T-helper 2 cell treated with Interferon-gamma antibody and Interleukin-4, amounts not matched to agents 5 μg/mL and 100 μg/mL, for 36 hours (primary cell): ENCODE data around the gene MRPL38.
A peak's percentile ranks its signal among the peaks of the same experiment; 100 is the strongest.
"Not testable (repeated sequence)": the region's sequence is repeated elsewhere in the genome, so short reads cannot be mapped to it uniquely, and the experiment has no call there.

Source experiments
- DNase-seq: peaks from one replicate; pipeline ENCODE4 v3.0.0; 2021; ENCODE audit warnings: low spot score
- H3K27ac Mint-ChIP-seq: one replicate; pipeline ENCODE4 v1.8.0; 2021; ENCODE audit warnings: mild to moderate bottlenecking, mixed read lengths
- H3K27me3 Mint-ChIP-seq: one replicate; pipeline ENCODE4 v1.8.0; 2021; ENCODE audit warnings: low read depth, mixed read lengths
- H3K36me3 Mint-ChIP-seq: one replicate; pipeline ENCODE4 v1.8.0; 2021; ENCODE audit warnings: low read depth, mixed read lengths
- H3K4me1 Mint-ChIP-seq: one replicate; pipeline ENCODE4 v1.8.0; 2021; ENCODE audit warnings: low read depth, mixed read lengths
- H3K4me3 Mint-ChIP-seq: one replicate; pipeline ENCODE4 v1.8.0; 2022; ENCODE audit warnings: mild to moderate bottlenecking, moderate library complexity, mixed read lengths
- H3K9me3 Mint-ChIP-seq: one replicate; pipeline ENCODE4 v1.8.0; 2021; ENCODE audit warnings: mixed read lengths

MRPL38 gene

GRCh38 chr17:75896415-75897159 lies 8.1 kb downstream of the MRPL38 start, which contains the start of gene TRIM65:
TRIM65 (minus strand) TSS chr17:75896951; CDS start chr17:75896937, 14 bp downstream.
- H3K4me1 Mint-ChIP-seq = peaks cover 19% of the 10 kb centered on the region
- H3K27ac Mint-ChIP-seq = peak within 1 kb of the TSS; percentile 75
- H3K27me3 Mint-ChIP-seq = no peaks in the 10 kb centered on the region
- H3K4me3 Mint-ChIP-seq = peak within 1 kb of the TSS; percentile 89
- H3K36me3 Mint-ChIP-seq = peaks cover 30% of the 10 kb centered on the region
- DNase-seq = peak; percentile 80
- H3K9me3 Mint-ChIP-seq = no peaks in the 10 kb centered on the region

- DNase-seq = no peak
- peak overlapping the region; percentile 74 for H3K27ac Mint-ChIP-seq
- peaks cover 19% of the 10 kb centered on the region for H3K4me1 Mint-ChIP-seq
- H3K9me3 Mint-ChIP-seq = no peaks in the 10 kb centered on the region
- H3K4me3 Mint-ChIP-seq = peak overlapping the region; percentile 89
- H3K27me3 Mint-ChIP-seq = no peaks in the 10 kb centered on the region
- H3K36me3 Mint-ChIP-seq = peaks cover 33% of the 10 kb centered on the region
Observed at GRCh38 chr17:75895370-75896155, 9.1 kb downstream of the MRPL38 start.

- H3K27ac Mint-ChIP-seq = peak overlapping the region; percentile 56
- H3K4me1 Mint-ChIP-seq = peaks cover 19% of the 10 kb centered on the region
- H3K9me3 Mint-ChIP-seq = no peaks in the 10 kb centered on the region
- peaks cover 28% of the 10 kb centered on the region for H3K36me3 Mint-ChIP-seq
- H3K4me3 Mint-ChIP-seq = peak overlapping the region; percentile 30
- H3K27me3 Mint-ChIP-seq = no peaks in the 10 kb centered on the region
- DNase-seq = no peak
Observed at GRCh38 chr17:75894049-75894733, 10.5 kb downstream of the MRPL38 start.

- DNase-seq = no peak
- Mint-ChIP-seq H3K27ac (peak overlapping the region; percentile 56), H3K27me3 (no peaks in the 10 kb centered on the region), H3K9me3 (no peaks in the 10 kb centered on the region), H3K4me1 (peaks cover 19% of the 10 kb centered on the region), H3K4me3 (peak overlapping the region; percentile 30), H3K36me3 (peaks cover 21% of the 10 kb centered on the region)
Observed at GRCh38 chr17:75893305-75894048, 11.2 kb downstream of the MRPL38 start.

- H3K27ac Mint-ChIP-seq = no peak overlapping the region
- H3K36me3 Mint-ChIP-seq = peaks cover 19% of the 10 kb centered on the region
Observed at GRCh38 chr17:75892556-75893224, 12.0 kb downstream of the MRPL38 start.

GRCh38 chr17:75891605-75892555 lies 12.8 kb downstream of the MRPL38 start:
- Mint-ChIP-seq H3K9me3 (no peaks in the 10 kb centered on the region), H3K4me3 (no peak overlapping the region), H3K27ac (no peak overlapping the region), H3K36me3 (peaks cover 19% of the 10 kb centered on the region), H3K4me1 (peaks cover 14% of the 10 kb centered on the region), H3K27me3 (no peaks in the 10 kb centered on the region)
- no peak for DNase-seq

More at GRCh38 chr17:75892556-75893224, 12.0 kb downstream of the MRPL38 start:
- H3K4me3 Mint-ChIP-seq = no peak overlapping the region
- DNase-seq = no peak
- H3K4me1 Mint-ChIP-seq = peaks cover 19% of the 10 kb centered on the region
- no peaks in the 10 kb centered on the region for H3K27me3 Mint-ChIP-seq
- H3K9me3 Mint-ChIP-seq = no peaks in the 10 kb centered on the region

GRCh38 chr17:75891022-75891604 lies 13.6 kb downstream of the MRPL38 start:
- peaks cover 19% of the 10 kb centered on the region for H3K36me3 Mint-ChIP-seq
- no peak overlapping the region for H3K27ac Mint-ChIP-seq
- peaks cover 14% of the 10 kb centered on the region for H3K4me1 Mint-ChIP-seq
- no peaks in the 10 kb centered on the region for H3K27me3 Mint-ChIP-seq
- no peaks in the 10 kb centered on the region for H3K9me3 Mint-ChIP-seq
- H3K4me3 Mint-ChIP-seq = no peak overlapping the region
- DNase-seq = no peak

GRCh38 chr17:75889454-75889853 lies 15.2 kb downstream of the MRPL38 start:
- Mint-ChIP-seq H3K27me3 (no peaks in the 10 kb centered on the region), H3K27ac (no peak overlapping the region), H3K4me3 (no peak overlapping the region), H3K36me3 (peaks cover 17% of the 10 kb centered on the region), H3K4me1 (peaks cover 5% of the 10 kb centered on the region), H3K9me3 (no peaks in the 10 kb centered on the region)
- no peak for DNase-seq

- H3K4me1 Mint-ChIP-seq = no peaks in the 10 kb centered on the region
- no peak for DNase-seq
- H3K4me3 Mint-ChIP-seq = no peak overlapping the region
- no peak overlapping the region for H3K27ac Mint-ChIP-seq
- H3K36me3 Mint-ChIP-seq = peaks cover 13% of the 10 kb centered on the region
- H3K9me3 Mint-ChIP-seq = no peaks in the 10 kb centered on the region
- no peaks in the 10 kb centered on the region for H3K27me3 Mint-ChIP-seq
Observed at GRCh38 chr17:75888484-75888883, 16.2 kb downstream of the MRPL38 start.

- H3K4me3 Mint-ChIP-seq, DNase-seq, H3K27ac Mint-ChIP-seq, H3K9me3 Mint-ChIP-seq, H3K36me3 Mint-ChIP-seq, H3K4me1 Mint-ChIP-seq, H3K27me3 Mint-ChIP-seq: not testable (repeated sequence)
Observed at GRCh38 chr17:75885860-75886259, 18.8 kb downstream of the MRPL38 start.

- H3K27me3 Mint-ChIP-seq = peaks cover 5% of the 10 kb centered on the region
- H3K4me3 Mint-ChIP-seq = no peak overlapping the region
- peak overlapping the region; percentile 52 for H3K27ac Mint-ChIP-seq
- no peaks in the 10 kb centered on the region for H3K9me3 Mint-ChIP-seq
- no peaks in the 10 kb centered on the region for H3K4me1 Mint-ChIP-seq
- peaks cover 3% of the 10 kb centered on the region for H3K36me3 Mint-ChIP-seq
- DNase-seq = no peak
Observed at GRCh38 chr17:75885431-75885830, 19.3 kb downstream of the MRPL38 start.
